Measurements from ENCODE around the gene GPR15LG. TPM values are rescaled to one million over a fixed set of nuclear protein-coding genes. Genes with fewer than 3 reads are reported as not detected.

The GPR15LG gene
- total and polyA plus RNA-seq, 10 of the 15 experiments (the other 5 are each of a cell fraction or from before 2014, with no cell fraction given): 1.1 to 12.2 (median 1.4) TPM

DNA sequence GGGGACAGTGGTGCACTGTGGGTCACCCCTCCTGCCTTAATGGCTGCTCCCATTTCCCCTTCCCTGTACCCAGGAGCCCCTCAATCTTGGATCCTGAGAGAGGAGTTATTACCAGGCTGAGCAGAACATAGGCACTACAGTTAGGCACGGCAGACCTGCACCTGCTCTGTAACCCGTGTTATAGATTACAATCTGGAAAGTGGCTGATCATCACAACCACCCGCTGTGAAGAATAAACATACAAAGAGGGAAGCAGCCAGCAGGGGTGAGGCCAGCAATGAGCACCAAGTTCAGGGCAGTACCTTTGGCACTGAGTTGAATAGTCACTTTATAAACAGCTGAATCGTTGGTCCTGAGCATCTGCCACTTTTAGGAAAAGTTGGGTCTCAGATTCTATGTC lies 22.5 kb downstream of the GPR15LG start:
- SMC1A ChIA-PET (ENCODE audit: uncharacterized antibody, unreplicated experiment): interaction anchor here (1.2 to 15.0 kb wide), 2 partner anchors 26 to 48 kb away, joined by 5 to 155 read pairs; no protein-coding TSS in a partner anchor
- H3K9me3 ChIP-seq (replicated peaks; ENCODE audit: control insufficient read depth, insufficient read depth, low read length): no peaks in the 10 kb centered on the region
- DNase-seq (ENCODE audit: low read depth, low spot score) (no peak), ATAC-seq (peak; percentile 8), FAIRE-seq (no peak)
- H3K9ac ChIP-seq (ENCODE audit: control insufficient read depth, insufficient read depth, low read length): no peak overlapping the region
- no peaks in the 10 kb centered on the region for H3K79me2 ChIP-seq (ENCODE audit: control insufficient read depth, insufficient read depth, low read length)
- CTCF ChIA-PET: interaction anchor here (28.3 kb wide), 1 partner anchor 38 kb away, joined by 788 read pairs; no protein-coding TSS in a partner anchor
- H3K27me3 ChIP-seq (replicated peaks in 1 of 2; ENCODE audit: control insufficient read depth in 2 of 2, insufficient read depth in 2 of 2, low read length in 1 of 2): peaks cover 18 to 25% of the 10 kb centered on the region in 2 experiments
- H3K4me1 ChIP-seq (ENCODE audit: control insufficient read depth, insufficient read depth, low read length): peaks cover 3% of the 10 kb centered on the region
- no peak overlapping the region for H3K4me2 ChIP-seq (ENCODE audit: control insufficient read depth, insufficient read depth)
- POLR2A ChIA-PET: no interaction called here
- WGBS (ENCODE audit: insufficient coverage, insufficient replicate concordance, low lambda C conversion rate, missing lambda C conversion rate): 27% methylated on average over 4 of the region's 4 CpGs
- no peaks in the 10 kb centered on the region for H3K36me3 ChIP-seq (ENCODE audit: control insufficient read depth in 2 of 2, insufficient read depth in 2 of 2, low read length in 1 of 2)
- H4K20me1 ChIP-seq (ENCODE audit: control insufficient read depth, insufficient read depth): peaks cover 2% of the 10 kb centered on the region; the same call in 1 of the 2 replicates
- TF ChIP-seq ZNF274 (IDR thresholded peaks at IDR 0.05; ENCODE audit: insufficient read depth, insufficient read length) (no peak), NFXL1 (IDR thresholded peaks at IDR 0.05; ENCODE audit: borderline replicate concordance) (no peak), TCF3 (IDR thresholded peaks at IDR 0.05; ENCODE audit: borderline replicate concordance, insufficient read depth, low read depth, low read length) (no peak), TAF1 (IDR thresholded peaks at IDR 0.05; ENCODE audit: borderline replicate concordance, low read depth, low read length) (no peak), SIN3A (IDR thresholded peaks at IDR 0.05; ENCODE audit: low read depth, low read length) (no peak), TBL1XR1 (IDR thresholded peaks at IDR 0.05; ENCODE audit: low read depth, low read length) (no peak), FOS (IDR thresholded peaks at IDR 0.05; ENCODE audit: borderline replicate concordance, extremely low read depth, insufficient read length) (no peak)
- TF ChIP-seq, protein P1, sequence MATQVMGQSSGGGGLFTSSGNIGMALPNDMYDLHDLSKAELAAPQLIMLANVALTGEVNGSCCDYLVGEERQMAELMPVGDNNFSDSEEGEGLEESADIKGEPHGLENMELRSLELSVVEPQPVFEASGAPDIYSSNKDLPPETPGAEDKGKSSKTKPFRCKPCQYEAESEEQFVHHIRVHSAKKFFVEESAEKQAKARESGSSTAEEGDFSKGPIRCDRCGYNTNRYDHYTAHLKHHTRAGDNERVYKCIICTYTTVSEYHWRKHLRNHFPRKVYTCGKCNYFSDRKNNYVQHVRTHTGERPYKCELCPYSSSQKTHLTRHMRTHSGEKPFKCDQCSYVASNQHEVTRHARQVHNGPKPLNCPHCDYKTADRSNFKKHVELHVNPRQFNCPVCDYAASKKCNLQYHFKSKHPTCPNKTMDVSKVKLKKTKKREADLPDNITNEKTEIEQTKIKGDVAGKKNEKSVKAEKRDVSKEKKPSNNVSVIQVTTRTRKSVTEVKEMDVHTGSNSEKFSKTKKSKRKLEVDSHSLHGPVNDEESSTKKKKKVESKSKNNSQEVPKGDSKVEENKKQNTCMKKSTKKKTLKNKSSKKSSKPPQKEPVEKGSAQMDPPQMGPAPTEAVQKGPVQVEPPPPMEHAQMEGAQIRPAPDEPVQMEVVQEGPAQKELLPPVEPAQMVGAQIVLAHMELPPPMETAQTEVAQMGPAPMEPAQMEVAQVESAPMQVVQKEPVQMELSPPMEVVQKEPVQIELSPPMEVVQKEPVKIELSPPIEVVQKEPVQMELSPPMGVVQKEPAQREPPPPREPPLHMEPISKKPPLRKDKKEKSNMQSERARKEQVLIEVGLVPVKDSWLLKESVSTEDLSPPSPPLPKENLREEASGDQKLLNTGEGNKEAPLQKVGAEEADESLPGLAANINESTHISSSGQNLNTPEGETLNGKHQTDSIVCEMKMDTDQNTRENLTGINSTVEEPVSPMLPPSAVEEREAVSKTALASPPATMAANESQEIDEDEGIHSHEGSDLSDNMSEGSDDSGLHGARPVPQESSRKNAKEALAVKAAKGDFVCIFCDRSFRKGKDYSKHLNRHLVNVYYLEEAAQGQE (IDR thresholded peaks at IDR 0.05; ENCODE audit: low read depth, low read length): no peak
- H3K27ac ChIP-seq (ENCODE audit: control insufficient read depth, insufficient read depth): no peak overlapping the region
- RAD21 ChIA-PET (ENCODE audit: unreplicated experiment): interaction anchor here (1.0 kb wide), 1 partner anchor 48 kb away, joined by 4 read pairs; no protein-coding TSS in a partner anchor
- in situ Hi-C loops (cut with MboI) (loop anchor here (5.0 kb wide), 1 partner anchor 34 kb away; no protein-coding TSS in a partner anchor), intact Hi-C loops (cut with micrococcal nuclease; ENCODE audit: unreplicated experiment) (no loop called here)
- no peak overlapping the region for H2AFZ ChIP-seq (ENCODE audit: control insufficient read depth, low read depth, low read length)
- no peak overlapping the region for H3K4me3 ChIP-seq
- no TSS peak for BruUV-seq (replicated peaks)

All from GM12878 (cell line).